Activated T-cell treated with anti-CD3 and anti-CD28 coated beads for 48 hours (primary cell): Measurements from ENCODE around the gene ZNF513.
"Not testable (repeated sequence)": the region's sequence is repeated elsewhere in the genome, so short reads cannot be mapped to it uniquely, and the experiment has no call there.

Experiments
- DNase-seq: peaks from one replicate; pipeline ENCODE4 v3.0.0-alpha.2; 2020; ENCODE audit warnings: low read depth

The ZNF513 gene

GRCh38 chr2:27380626-27381545, at the start of gene ZNF513:
Gene ZNF513, minus strand, starts transcription at chr2:27380734. Its CDS starts 208 bp downstream, at chr2:27380526.
- DNase-seq, result peak; percentile 88

GRCh38 chr2:27428978-27429541, 48.5 kb upstream of the ZNF513 start:
- peak; percentile 79 for DNase-seq

GRCh38 chr2:27428213-27428977, 47.9 kb upstream of the ZNF513 start, which contains the start of gene NRBP1:
Gene NRBP1, plus strand, starts transcription at chr2:27428631. Its CDS starts 4,643 bp downstream, at chr2:27433274.
- peak; percentile 92 for DNase-seq

GRCh38 chr2:27427863-27428212, 47.3 kb upstream of the ZNF513 start:
- no peak for DNase-seq

- DNase-seq, result not testable (repeated sequence)
These were observed 44.5 kb upstream of the ZNF513 start for GRCh38 chr2:27425039-27425438.

- no peak for DNase-seq
These were observed 42.4 kb upstream of the ZNF513 start for GRCh38 chr2:27422958-27423357.

- no peak for DNase-seq
These were observed 41.2 kb upstream of the ZNF513 start for GRCh38 chr2:27421660-27422250.

- no peak for DNase-seq
These were observed 40.5 kb upstream of the ZNF513 start for GRCh38 chr2:27420996-27421395.

GRCh38 chr2:27416151-27416550, 35.6 kb upstream of the ZNF513 start:
- no peak for DNase-seq

- DNase-seq, result no peak
These were observed 32.1 kb upstream of the ZNF513 start for GRCh38 chr2:27412419-27413152.

GRCh38 chr2:27409321-27410073, 29.0 kb upstream of the ZNF513 start, which contains the start of gene PPM1G:
Gene PPM1G, minus strand, starts transcription at chr2:27409591. Its CDS starts 169 bp downstream, at chr2:27409422.
- peak; percentile 99 for DNase-seq

GRCh38 chr2:27408601-27409320, 28.2 kb upstream of the ZNF513 start:
- peak; percentile 32 for DNase-seq

GRCh38 chr2:27407798-27408491, 27.4 kb upstream of the ZNF513 start:
- DNase-seq, result no peak

- no peak for DNase-seq
These were observed 20.0 kb upstream of the ZNF513 start for GRCh38 chr2:27400348-27401135.

- DNase-seq, result no peak
These were observed 18.4 kb upstream of the ZNF513 start for GRCh38 chr2:27398962-27399361.

- no peak for DNase-seq
These were observed 12.7 kb upstream of the ZNF513 start for GRCh38 chr2:27393225-27393624.

GRCh38 chr2:27390822-27391679, 10.5 kb upstream of the ZNF513 start:
- DNase-seq, result no peak
